ENCODE data around the gene ODR4. TPM values are rescaled to one million over a fixed set of nuclear protein-coding genes. Genes with fewer than 3 reads are reported as not detected.
"Not testable (repeated sequence)": the region's sequence is repeated elsewhere in the genome, so short reads cannot be mapped to it uniquely, and the experiment has no call there.

ODR4 gene
- total RNA-seq (2014; rRNA removed; shearing (Covaris generic)): 10.9 and 14.1 TPM in 2 replicates
- polyA plus RNA-seq (2015; cell fraction: cytosol; rRNA removed): 9.9 and 14.5 TPM in 2 replicates
- polyA plus RNA-seq (2015; cell fraction: nucleus; rRNA removed): 38.6 and 38.9 TPM in 2 replicates

DNA sequence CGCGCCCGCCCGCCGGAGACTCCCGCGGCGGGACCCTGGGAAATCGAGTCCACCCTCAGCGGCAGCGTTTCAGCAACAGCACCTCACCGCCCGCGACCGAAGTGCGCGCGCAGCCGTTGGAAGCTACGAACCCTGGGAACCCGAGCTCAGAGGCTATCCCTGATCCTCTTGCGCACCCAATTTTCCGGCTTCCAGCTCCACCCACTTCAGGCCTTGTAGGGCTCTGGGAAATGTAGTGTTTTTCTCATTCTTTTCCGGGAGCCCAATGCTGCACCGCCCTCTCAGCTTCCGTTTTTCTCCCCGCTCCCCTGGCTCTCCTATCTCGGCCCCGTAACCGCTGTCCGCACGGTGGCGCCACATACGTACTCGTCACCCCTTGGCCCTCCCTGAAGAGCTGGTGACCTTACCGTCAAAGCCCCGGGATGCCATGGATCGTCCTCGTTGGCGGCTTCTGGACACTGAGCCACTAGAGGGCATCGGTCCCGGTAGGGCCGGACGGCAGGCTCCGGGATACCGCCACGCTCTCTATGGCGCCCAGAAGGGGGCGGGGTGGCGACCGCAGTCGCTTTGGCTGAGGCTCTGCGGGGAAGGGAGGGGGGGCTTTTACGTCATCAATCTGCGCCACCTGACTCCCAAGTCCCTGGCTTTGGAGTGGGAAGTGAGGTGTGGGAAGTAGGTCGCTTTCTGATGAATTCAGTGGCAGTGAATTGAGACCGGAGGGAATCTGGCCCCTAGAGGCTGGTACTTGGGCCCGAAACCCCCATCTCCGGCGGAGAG, at the start of gene ODR4, which contains the start of gene TPR:
TSS of gene ODR4 (plus strand) at position 687 of the 777 bp plus-strand sequence. CDS start 3,948 bp downstream, outside the sequence.
TSS of gene TPR (minus strand) at position 102 of the 777 bp plus-strand sequence. CDS start 225 bp downstream, outside the sequence.
- DNase-seq (ENCODE audit: low read depth): peak; percentile 99

DNA sequence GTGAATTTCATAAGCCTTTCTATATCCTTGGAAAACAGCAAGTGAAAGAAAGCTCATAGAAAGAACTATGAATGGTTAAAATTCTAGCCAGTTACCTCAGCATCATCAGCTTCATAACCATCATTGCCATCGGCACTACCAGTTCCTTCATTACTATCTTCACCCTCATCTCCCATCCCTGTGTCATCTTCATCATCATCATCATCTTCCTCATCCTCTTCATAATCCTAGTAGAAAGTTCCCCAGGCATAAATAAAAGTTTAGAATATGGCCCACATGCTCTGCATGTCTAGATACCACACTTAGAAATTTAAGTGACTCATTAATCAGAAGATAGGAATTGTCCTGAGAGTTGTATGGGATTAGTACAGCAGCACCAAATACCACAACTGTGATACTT, 49.6 kb upstream of the ODR4 start:
- no peak for DNase-seq (ENCODE audit: low read depth)

DNA sequence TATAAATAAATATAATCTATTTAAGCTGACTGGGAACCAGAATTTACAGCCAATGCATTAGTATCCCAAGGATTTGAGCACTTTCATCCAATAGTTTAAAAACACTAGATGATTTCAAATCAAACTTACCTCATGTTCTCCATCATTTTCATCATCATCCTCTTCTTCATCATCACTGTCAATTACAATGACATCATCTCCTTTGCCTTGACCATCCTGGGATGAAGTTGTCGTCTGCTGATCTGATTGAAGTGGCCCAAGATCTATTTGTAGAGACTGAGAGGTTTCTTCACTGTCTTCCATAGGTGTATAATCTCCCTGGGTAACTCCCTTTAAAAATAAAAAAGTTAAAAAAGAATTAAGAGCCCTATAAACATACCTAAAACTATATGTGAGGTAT, 48.3 kb upstream of the ODR4 start:
- no peak for DNase-seq (ENCODE audit: low read depth)

DNA sequence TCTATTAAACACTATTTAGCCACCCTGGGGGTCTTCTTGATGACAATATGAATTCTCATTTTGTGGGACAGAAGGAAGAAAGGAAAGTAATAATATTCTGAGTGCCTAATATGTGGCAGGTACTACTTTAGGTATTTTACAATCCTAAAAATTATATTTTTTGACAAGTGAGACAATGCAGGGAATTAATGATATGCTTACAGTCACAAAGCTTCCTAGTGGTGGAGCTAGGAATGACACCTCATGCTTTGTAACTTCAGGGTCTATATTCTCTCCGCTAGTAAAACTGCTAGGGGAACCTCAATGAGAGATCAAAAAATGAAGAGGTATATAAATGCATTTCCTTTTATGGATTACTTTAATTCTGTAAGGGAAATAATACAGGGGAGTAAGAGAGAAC, 44.9 kb upstream of the ODR4 start:
- no peak for DNase-seq (ENCODE audit: low read depth)

DNA sequence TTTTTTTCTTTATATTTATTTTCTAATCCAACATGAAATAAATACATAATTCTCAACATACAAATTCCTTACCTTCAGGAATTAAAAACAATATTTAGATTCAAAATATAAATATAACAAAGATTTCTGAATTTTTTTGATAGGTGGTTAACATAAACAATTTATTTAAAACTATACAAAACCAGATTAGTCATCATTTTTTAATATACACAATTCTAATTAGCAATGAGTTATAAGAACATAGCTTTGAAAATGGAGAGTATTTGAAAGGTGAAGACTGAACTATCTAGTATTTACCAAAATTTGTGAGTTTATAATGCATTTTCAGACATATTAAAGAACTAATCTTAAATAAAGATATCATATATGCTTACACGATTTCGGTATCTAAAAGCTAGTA, 38.1 kb upstream of the ODR4 start:
- DNase-seq (ENCODE audit: low read depth): no peak

DNA sequence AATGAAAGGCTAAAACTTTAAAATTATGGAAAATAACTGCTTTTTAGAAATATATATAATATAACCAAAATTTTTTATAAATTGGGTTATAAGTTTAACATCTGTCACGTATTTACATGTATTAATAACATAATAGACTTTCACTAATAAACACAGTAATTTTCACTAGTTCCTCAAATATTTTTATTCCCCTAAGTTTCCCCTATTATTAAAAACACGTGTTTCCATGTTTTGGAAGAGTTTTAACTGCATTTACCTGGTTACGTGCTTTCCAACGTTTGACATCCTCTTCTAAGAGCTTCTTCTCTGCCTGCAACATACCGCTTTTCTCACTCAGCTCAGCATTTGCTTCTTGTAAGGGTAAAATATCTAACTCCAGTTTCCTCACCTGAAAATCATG, 34.9 kb upstream of the ODR4 start:
- DNase-seq (ENCODE audit: low read depth): no peak

DNA sequence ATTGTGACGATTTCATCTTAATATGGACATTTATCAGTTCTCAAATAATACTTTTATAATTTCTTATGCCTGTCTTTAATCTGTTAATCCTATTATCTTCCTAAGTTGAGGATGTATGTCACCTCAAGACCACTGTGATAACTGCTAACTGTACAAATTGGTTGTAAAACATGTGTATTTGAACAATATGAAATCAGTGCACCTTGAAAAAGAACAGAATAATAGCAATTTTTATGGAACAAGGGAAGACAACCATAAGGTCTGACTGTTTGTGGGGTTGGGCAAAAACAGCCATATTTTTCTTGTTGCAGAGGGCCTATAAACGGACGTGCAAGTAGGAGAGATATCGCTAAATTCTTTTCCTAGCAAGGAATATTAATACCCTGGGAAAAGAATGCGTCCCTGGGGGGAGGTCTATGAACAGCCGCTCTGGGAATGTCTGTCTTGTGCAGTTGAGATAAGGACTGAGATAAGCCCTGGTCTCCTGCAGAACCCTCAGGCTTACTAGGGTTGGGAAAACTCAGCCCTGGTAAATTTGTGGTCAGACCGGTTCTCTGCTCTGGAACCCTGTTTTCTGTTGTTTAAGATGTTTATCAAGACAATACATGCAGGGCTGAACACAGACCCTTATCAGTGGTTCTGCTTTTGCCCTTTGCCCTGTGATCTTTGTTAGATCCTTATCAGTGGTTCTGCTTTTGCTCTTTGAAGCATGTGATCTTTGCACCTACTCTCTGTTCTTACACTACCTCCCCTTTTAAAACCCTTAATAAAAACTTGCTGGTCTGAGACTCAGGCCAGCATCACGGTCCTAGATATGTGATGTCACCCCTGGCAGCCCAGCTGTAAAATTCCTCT, 27.6 kb upstream of the ODR4 start:
- DNase-seq (ENCODE audit: low read depth): not testable (repeated sequence)

DNA sequence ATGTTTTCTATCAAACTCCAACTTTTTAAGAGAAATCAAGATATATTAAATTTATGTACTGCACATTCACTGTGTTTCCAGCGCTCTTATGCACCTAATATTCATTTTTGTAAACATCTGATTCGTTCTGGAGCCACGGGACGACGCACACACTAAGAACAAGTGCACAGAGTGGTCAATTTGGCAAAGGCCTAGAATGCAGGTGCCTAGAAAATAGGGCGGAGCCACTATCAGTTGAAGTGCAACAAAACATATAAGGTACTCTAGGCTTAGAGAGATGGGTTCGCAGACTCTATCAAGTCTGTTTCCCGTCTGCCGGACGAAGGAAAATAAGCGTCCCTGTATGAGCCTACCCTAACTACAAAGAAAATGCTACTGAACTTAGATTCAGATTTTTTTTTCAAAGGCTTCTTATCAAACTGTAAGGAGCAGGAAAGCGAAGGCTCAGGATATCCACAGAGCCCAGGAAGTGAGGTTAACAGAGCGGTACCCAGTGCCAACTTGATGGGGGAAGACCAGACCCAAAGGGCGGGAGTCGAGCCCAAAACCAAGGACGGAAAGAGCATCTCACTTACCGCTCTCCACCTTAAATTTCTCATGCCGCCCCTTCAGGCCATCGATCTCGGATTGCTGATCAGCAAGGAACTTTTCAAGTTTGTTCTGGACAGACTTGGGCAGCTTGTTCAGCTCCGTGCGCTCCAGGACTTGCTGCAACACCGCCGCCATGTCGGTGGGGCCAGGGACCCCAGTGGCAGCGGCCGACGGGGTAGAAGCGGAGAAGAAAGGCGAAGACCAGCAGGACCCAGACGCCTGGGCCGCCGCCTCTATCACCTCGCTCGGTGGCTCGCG, 1.1 kb upstream of the ODR4 start:
- DNase-seq (ENCODE audit: low read depth): peak; percentile 18

DNA sequence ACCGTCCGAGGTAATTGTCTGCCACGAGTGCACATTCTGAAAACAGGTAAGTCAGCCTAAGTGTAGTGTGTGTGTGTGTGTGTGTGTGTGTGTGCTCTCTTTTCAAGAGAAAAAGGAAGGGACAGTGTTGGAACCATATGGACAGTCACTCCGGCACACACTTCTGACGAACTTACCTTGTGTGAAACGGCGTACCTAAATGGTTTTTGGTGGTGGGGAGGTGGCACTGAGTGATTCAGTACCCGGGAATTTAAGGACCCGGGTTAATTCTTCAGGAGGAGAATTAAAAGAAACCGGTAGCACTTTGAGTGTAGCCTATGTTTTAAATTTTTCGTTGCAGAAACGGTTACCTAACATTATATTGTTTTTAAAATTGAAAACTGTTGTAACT, 286 bp downstream of the ODR4 start:
- DNase-seq (ENCODE audit: low read depth): no peak

DNA sequence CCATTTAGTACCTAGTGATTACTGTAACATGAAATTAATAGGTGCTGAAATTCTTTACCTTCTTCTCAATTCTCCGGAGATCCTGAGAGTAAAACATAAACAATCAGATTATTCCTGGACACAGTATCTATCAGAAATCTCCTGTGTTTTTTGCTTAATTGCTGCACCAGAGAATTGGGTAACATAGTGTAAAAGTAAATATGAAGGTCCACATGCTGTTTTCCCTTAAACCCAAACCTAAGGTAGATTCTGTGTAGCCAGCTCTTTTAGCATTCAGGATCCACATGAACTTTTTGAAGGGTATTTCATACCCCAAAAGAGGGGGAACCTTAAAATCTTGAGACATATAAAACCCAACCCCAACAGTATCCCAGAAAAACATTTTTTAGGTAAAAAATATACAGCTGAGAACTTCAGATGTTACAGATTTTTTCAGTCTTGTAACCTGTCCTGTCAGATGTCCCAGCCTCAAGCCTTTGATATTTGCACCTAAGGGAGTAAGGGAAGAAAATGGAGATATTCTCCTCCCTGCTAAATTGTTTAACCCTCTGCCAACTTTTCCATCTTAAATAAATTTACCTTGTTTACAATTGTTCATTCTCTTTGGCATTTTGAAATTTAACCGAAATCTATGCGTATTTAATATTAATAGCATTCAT, 11.2 kb downstream of the ODR4 start:
- DNase-seq (ENCODE audit: low read depth): no peak

DNA sequence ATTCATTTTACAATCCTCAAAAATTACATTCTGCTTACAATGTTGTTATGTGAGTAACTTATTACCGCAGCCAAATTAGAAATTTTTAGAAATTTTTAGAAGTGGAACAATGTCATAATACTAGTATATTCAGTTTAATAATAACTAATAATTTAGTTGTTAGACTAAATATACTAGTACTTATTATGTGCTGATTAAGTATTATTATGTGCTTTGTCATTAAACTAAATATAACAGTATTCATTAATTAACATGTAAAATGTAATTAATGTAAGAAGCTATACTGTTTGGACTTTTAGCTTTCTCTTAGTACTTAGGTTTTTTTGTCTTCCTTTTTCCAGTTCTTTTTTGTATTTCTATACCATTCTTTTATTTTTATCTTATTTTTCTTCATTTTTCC, 15.3 kb downstream of the ODR4 start:
- no peak for DNase-seq (ENCODE audit: low read depth)

DNA sequence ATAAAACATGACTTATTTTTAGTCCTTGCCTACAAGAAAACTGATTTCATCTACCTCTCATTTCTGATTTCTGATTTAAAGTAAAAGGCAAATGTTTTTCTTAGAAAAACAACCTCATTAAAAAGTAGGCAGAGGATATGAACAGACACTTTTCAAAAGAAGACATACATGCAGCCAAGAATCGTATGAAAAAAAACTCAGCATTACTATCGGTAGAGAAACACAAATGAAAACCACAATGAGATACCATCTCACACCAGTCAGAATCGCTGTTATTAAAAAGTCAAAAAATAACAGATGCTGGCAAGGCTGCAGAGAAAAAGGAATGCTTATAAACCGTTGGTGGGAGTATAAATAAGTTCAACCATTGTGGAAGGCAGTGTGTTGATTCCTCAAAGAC, 16.2 kb downstream of the ODR4 start:
- DNase-seq (ENCODE audit: low read depth): no peak

DNA sequence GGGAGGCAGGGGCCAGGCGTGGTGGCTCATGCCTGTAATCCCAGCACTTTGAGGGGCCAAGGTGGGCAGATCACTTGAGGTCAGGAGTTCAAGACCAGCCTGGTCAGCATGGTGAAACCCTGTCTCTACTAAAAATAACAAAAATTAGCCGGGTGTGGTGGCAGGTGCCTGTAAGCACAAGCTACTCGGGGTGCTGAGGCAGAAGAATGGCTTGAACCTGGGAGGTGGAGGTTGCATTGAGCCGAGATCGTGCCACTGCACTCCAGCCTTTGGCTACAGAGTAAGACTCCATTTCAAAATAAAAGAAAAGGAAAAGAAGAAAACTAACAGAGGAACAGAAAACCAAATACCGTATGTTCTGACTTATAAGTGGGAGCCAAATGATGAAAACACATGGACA, 17.1 kb downstream of the ODR4 start:
- not testable (repeated sequence) for DNase-seq (ENCODE audit: low read depth)

DNA sequence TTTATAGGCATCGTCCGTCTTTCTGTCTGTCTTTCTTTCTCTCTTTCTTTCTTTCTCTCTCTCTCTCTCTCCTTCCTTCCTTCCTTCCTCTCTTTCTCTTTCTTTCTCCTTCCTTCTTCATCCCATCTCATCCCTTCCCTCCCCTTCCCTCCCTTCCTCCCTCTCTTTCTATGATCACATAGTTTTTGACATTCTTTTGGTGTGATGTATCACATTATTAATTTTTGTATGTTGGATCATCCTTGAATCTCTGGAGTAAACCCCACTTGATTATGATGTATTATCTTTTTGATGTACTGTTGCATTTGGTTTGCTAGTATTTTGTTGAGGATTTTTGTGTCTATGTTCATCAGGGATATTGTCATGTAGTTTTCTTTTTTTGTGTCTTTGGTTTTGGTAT, 25.8 kb downstream of the ODR4 start:
- not testable (repeated sequence) for DNase-seq (ENCODE audit: low read depth)

DNA sequence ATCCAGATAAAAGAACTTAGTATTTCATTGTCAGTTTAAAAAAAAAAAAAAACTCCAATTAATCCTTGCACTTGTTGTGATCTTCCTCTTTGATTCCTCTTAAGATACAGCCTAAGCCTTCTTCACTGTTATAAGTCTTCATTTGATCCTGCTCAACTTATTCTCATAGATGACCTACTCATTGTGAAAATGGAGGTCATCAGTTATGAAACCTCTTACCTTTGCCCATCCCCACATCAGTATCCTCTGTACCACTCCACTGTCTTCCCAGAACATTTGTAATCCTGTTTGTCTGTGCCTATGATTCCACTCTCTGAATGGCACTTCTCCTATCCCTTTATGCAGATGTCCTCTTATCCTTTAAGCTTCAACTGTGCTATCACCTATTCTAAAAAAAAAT, 28.0 kb downstream of the ODR4 start:
- DNase-seq (ENCODE audit: low read depth): no peak

DNA sequence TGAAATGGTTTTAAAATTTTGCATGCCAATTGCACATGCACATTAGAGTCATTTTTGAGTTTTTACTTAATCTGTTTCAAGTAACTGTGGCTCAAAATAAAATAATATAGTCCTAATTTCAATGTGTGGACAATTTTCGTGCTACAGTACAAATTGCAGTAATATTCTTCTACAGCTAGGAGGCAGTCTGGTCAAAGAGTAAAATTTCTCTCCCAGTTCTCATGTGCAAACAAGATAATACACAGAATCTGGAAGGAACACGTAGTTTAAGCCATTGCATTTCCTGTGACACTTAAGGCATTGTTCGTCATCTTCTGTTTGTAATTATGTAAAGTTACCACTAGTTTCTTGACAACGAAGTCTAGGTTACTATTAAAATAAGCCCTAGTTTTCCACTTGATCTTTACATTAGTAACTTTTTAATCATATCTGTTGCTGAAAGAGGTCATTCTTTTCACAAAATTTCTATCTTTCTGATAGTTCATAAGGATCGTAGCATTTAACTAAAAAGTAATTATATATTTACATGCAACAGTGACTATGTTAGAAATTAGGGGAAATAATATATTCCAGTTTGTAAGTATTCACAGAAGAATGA, 28.9 kb downstream of the ODR4 start:
- DNase-seq (ENCODE audit: low read depth): peak; percentile 24

DNA sequence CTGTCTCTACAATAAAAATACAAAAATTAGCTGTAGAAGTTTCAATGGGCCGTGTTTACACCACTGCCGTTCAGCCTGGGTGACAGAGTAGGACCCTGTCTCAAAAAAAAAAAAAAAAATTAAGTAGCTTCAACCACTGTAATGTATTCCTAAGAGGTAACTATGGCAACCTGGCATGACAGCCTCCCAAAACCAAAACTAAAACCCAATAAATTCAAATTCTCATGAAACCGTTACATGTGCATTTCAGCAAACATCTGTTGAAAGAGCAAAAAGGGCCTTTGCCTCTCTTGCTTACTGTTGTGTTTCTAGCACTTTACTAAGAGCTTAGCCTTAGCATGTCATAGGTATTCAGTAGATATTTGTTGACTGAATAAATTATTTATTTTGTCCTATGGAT, 33.5 kb downstream of the ODR4 start:
- no peak for DNase-seq (ENCODE audit: low read depth)

DNA sequence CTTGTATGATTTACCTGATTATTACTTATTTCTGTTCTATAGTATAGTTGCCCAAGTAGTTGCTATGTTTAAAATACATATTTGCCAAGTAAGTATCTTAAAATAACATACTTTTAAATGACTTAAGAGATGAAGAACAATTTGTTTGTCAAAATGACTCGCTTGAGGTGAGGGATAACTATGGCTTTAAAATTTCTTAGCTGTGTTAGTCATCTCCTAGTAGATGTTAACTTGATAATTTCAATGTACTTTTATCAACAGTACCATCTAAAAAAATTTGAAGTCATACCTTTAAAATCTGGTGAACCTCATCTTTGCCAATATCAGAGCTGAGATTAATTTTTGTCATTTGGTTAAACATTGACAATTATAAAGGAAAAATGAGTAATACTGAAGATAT, 37.7 kb downstream of the ODR4 start:
- no peak for DNase-seq (ENCODE audit: low read depth)

DNA sequence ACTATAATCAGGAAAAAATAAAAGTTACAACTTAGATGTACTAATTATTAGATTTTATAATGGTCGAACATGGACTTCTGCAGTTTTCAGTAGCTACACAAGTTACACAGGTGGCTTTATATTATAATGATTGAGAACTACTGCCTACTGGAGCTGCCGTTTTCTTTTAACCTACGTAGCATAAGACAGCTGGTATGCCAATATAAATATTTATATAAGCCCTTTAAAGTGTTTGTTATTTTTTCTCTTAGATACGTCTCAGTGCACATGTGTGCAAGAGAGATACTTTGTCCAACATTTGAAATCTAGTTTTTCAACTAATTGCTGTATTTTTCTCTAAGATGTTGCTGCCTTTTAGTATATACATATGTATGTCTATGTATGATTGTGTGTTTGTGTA, 42.9 kb downstream of the ODR4 start:
- DNase-seq (ENCODE audit: low read depth): no peak

DNA sequence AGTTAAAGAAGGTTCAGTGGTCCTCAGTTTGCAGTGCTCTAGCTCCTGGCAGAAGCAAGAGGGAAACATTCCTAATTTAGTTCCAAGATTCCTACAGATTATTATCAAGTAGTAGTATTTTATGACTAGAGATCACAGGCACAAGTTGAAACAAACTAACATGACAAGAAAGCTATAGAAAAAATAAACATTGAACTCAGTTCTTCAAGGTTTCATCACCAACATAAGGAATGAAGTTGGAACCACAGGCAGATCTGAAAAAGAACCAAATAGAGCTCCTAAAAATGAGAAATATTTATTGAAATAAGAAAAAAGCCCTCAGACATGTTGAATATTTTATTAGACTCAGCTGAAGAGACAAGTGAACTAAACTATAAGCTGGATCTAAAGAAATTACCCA, 44.7 kb downstream of the ODR4 start:
- no peak for DNase-seq (ENCODE audit: low read depth)
